ENCODE measurements around the gene CFAP57.
A peak's percentile ranks its signal among the peaks of the same experiment; 100 is the strongest.
"Not testable (repeated sequence)": the region's sequence is repeated elsewhere in the genome, so short reads cannot be mapped to it uniquely, and the experiment has no call there.

The CFAP57 gene

DNA sequence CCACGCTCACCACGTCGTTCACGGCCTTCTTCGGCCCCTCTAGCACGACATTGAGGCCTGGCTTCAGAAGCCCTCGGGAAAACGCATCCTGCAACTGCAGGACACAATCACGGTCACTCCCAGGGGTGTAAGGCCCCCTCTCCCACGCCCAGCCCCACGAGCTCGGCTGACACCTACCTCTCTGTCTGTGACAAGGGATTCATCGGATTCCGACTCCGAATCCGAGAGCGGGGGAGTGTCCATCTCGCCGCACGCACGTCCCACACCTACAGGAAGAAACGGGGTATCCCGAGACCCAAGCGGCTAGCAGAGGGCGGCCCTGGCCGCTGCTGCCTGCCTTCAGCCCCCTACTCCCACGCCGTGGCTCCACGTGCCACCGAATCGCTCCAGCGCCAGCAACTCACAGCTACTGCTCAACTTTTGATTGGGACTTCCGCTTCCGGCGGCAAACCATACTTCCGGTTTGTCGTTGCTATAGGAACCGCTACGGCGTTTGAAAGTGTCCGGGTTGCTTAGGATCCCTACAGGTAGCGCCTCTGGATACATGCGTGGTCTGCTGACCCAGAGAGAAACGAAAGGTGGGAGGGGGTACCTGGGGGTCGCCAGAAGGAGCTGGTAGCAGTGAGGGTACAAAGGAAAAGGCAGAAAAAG lies at the start of gene CFAP57, which contains the start of gene EBNA1BP2:
Gene CFAP57, plus strand, starts transcription at position 455 of the 651 bp plus-strand sequence. CDS start 424 bp downstream, outside the sequence.
Gene EBNA1BP2, minus strand, starts transcription at position 415 of the 651 bp plus-strand sequence. Its CDS starts 172 bp downstream, at position 243.
- peak; percentile 87 for DNase-seq

DNA sequence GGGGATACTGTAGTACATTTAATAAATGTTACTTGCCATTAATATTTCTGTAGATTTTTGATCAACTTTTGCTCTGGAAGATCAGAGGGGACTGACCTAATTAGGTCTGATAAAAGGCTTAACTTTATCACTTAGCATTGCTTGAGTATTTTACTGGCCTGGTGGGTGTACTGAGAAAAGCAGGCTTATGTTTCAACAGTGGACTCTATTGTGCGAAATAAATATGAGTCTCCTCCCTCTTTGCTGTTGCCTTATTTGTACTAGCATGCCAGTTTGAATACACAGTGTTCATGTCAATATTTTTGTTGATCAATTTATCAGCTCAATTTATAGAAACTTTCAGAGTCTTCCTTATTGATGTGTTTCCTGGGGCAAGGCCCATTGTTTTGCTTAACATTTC lies 49.1 kb upstream of the CFAP57 start:
- no peak for DNase-seq

DNA sequence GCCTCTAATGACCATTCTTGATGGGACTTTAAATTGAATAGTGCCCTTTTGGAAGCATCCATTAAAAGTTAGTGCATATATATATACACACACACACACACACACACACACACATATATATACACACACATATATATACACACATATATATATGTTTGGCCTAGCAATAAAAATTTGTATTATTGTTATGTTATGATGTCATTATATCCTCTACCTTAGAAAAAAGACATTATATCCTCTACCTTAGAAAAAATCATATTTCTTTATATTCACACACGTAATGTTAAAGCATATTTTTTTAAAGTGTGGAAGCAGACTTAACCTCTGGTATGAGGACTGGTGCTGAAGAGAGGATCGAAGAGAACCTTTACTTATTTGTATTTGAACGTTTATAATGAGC lies 43.3 kb upstream of the CFAP57 start:
- DNase-seq = no peak

DNA sequence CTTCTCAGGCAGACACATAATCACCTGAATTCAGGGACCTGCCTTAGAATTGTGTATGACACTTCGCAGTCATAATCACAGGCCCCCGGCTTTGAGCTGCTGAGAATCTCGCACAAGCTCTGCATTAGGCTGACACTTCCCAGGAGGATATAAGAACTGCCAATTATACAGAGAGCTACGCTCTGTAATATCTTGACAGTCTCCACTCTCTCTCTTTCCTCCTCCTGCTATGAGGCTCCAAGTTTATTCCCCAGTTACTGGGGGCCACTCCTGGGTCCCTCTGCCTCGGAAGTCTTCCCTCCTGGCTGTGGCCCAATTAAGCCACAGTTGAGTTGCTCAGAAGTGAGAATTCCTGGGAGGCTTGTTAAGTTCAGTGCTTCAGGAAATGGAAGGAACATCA lies 42.7 kb upstream of the CFAP57 start:
- DNase-seq = no peak

DNA sequence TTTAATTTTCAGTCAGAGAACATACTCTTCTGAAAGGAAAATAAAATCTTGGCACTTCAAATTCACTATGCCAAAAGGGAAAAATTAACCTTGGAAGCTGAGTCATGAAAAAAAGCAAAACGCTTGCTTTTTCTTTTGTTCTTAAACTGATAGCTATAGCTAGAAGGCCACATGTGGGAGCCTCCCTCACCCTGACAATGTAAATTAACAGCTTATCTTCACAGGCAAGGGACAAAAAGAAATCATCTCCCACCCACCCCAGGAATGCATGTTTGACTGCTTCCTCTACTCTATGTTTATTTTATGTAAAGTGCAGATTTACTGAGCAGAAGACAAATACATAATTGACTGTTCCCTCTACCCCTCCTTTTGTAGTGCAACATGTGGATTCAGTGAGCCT lies 38.1 kb upstream of the CFAP57 start:
- no peak for DNase-seq

DNA sequence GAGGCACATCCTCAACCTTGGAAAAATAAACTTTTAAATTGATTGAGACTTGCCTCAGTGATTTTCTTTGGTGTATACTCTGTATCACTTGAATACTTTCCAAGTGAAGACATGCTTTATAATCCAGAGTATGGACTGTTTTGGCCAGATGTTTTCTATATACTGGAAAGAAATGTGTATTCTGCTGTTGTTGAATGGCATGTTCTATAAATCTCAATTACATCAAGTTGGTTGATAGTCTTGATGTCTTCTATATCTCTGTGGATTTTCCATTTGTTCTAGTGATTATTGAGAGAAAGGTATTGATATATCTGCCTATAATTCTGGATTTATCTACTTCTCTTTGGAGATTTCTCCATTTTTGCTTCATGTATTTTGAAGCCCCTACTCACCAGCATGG lies 37.5 kb upstream of the CFAP57 start:
- DNase-seq = no peak

DNA sequence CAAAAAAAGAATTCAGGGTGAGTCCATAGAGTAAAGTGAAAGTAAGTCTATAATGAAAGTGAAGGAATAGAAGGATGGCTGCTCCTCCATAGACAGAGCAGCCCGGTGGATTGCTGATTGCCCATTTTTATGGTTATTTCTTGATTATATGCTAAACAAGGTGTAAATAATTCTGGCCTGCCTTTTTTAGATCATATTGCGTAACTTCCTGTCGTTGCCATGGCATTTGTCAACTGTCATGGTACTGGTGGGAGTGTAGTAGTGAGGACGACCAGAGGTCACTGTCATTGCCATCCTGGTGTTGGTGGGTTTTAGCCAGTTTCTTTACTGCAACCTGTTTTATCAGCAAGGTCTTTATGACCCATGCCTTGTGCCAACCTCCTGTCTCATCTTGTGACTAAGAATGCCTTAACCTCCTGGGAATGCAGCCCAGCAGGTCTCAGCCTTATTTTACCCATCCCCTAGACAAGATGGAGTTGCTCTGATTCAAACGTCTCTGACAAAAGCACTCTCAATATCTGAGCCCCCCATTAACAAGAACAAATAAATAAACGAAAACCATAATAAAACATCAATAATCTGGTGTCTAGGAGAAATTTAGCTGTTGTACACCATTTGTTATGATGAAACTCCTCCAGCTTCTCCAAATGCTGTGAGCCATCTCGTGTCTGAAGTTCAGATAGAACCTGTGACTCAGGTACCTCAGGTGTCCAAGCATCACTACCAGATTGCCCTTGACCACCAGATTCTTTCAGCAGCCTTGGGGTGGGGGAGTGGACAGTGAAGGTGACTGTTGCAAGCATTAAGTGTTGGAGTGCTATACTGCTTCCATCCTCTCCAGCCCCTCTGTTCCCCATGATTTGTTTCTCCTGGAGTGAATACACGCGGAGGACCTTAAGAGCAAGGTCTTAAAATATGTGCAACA lies 36.0 kb upstream of the CFAP57 start:
- no peak for DNase-seq

DNA sequence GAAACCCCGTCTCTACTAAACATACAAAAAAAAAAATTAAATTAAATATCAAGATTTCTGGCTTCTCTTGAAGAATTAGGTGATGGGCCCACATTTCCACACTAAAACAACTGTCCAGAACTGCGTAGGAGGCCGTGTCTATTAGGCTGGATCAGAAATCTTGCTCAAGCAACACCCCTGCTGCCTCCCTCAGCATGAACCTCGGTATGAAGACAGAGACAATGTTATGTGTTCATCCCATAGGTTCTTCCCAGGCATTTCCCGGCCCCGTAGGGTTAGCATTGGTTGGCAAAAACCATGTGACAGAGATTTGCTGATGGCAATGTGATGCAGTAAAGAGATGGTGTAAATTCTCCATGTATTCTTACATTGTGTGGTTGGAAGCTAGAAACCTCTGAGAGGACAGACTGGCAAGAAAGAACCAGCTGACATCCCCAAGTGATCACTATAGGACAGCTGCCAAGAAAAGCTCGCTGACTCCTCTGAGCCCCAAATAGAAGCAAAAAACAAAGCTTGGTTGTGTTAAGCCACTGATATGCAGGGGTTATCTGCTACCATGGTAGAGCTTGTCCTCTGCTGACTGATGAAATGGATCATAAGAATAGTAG lies 34.6 kb upstream of the CFAP57 start:
- DNase-seq = no peak

DNA sequence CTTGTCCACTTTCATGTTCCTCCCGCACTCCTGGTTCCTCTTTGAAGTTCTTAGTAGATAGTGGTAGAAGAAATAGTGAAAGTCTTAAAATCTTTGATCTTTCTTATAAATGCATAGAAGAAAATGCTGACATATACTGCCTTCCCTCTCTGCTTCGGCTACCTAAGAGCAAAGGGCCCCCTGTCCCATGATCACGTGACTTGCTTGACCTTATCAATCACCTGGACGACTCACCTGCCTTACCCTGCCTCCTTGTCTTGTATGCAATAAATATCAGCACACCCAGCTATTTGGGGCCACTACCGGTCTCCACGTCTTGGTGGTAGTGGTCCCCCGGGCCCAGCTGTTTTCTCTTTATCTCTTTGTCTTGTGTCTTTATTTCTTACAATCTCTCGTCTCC lies 32.8 kb upstream of the CFAP57 start:
- not testable (repeated sequence) for DNase-seq

DNA sequence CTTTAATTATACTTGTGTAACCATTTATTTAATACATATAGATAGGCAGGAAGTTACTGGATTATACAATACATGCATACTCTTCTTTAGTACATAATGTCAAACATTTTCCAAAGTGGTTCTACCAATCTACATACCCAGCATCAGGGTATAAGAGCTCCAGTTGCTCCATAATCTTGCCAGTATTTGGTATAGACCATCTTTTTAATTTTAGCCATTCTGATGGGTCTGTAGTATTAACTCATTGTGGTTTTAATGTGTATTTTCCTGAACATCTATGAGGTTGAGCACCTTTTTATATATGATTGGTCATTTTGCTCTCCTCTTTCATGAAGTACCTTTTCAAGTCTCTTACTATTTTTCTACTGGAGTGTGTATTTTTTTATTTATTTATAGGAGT lies 32.1 kb upstream of the CFAP57 start:
- no peak for DNase-seq

DNA sequence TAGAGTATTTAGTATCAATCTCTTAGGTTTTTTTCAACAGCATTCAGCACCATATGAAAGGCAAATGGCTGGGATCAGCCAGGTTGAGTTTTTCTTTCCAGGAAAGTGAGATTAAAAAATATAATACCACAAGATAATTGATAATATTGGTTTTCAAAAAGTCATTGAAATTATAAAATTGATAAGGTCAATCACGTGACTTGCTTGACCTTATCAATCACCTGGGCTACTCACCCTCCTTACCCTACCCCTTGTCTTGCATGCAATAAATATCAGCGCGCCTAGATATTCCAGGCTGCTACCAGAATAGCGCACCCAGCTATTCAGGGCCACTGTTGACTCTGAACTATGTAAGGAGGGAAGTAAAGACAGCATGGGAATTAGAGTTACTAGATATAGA lies 31.5 kb upstream of the CFAP57 start:
- DNase-seq = no peak

DNA sequence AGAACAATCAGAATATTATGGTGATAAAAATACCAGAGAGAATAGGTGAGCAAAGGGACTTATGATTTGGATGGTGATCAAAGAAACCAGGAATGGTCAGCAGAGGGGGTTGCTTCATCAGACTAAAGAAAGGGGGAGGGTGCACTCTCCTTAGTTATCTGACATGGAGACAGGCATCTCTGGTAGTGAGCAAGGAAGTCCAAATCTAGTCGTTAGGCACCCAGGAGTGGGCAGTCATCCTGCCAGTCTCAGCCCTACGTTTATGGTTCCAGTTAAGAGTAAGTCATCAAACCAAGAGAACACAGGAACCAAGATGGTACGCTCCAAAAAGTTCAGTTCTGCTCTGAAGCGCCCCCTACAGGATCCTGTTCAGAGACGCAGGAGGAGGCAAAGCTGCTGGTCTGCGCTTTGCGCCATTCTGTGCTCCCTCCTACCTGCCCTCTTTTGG lies 28.7 kb upstream of the CFAP57 start:
- no peak for DNase-seq

DNA sequence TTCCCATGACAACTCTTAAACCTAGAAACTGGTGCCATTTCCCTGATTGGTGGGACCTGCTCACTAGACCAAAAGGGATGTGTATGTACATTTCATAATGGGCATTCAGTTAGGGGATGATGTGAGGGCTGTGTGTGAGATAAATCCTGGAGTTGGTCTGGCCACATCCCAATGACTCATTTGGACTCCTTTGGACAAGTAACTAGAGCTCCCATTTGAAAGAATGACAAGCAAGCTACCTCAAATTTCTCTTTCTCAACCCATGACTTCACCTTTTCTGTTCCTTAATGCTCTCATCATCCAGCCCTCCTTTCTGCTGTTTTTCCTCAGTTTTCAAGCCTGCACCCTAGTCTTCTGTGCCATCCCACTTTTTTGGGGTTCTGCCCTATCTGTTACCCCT lies 27.9 kb upstream of the CFAP57 start:
- DNase-seq = no peak

DNA sequence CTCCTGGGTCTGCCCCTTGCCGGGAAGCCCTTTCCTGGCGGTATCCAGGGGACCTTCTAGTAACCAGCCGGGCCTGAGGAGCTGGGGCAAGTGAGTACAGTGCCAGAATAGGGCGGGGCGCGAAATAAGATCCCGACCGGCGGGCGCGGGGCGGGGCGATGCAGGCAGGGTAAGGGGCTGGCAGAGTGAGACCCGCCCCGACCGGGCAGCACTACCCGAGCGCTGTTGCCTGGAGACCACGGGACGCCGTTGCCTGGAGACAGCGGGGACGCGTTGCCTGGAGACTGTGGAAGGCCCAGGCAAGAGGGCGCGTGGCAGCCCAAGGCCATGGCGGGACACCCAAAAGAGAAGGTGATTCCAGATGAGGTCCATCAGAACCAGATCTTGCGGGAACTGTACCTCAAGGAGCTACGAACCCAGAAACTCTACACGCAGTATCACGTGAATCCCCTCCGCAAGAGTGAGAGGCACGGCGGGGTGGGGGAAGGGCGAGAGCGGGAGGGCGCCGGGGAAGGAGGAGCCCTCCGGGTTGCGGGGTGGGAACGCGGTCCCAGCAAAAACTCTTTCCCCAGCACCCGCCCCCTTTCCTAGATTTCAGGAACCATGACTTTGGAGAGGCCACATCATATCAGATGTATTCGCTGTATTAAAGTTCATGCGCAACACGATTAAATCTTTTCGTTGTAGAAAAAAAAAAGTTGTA lies 24.4 kb upstream of the CFAP57 start:
- peak; percentile 34 for DNase-seq

DNA sequence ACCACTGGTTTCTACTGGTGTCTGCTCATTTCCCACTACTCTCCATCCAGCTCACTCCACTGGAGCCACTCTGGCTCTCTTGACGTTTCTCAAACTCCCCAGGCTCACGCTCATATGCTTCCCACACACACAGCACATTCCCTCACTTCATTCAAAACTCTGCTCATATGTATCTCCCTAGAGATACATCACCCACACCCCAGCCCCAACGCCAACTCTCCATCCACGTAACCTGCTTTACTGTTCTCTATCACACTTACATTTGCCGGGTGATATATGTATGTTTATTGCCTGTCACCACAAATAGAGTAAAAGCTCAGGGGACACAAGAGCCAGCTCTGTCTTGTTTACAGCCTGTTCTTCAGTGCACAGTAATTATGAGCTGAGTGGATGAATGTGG lies 22.2 kb upstream of the CFAP57 start:
- DNase-seq = no peak

DNA sequence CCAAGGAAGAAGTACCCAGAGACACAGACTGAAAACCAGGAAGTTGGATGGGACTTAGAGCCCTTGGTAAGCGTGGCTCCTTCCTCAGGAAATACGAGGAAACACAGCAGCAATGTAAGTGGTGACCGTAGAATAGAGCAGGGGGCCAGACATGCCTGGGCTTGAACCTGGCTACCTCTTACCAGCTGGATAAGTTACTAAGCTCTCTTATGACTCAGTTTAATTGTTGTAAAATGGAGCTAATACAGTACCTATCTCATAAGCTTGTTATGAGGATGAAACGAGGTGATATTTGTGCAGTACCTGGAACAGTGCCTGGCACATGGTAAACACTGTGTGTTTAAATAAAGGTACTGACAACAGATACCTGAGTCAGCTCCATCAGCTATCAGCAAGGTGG lies 19.3 kb upstream of the CFAP57 start:
- no peak for DNase-seq

DNA sequence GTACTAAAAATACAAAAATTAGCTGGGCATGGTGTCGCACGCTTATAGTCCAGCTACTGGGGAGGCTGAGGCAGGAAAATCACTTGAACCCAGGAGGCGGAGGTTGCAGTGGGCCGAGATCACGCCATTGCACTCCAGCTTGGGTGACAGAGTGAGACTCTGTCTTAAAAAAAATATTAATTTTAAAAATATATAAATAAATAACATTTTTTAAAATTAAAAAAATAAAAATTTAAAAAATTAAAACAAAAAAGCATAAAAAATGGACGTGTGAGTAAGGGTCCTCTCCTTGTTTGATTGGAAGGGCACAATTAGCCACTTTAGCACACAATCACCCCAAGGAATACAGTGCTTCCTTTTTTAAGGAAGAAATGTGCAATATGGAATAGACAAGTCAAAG lies 18.7 kb upstream of the CFAP57 start:
- no peak for DNase-seq

DNA sequence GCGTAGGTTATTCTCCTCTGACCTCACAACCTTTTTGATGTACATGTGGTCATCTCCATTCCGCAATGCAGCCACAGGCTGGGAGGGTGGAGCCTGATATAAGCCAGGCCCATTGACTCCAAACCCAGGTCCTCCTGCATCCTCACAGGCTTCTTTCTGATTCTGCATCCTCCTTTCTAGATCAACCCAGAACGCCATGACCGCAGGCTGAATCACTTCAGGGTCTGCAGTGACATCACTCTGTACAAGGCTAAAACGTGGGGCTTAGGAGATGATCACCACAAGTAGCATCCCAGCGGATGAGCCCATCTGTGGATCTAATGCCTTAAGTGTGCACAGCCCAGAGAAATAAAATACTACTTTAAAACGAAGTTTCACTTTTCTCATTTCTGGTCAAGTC lies 16.1 kb upstream of the CFAP57 start:
- DNase-seq = no peak

DNA sequence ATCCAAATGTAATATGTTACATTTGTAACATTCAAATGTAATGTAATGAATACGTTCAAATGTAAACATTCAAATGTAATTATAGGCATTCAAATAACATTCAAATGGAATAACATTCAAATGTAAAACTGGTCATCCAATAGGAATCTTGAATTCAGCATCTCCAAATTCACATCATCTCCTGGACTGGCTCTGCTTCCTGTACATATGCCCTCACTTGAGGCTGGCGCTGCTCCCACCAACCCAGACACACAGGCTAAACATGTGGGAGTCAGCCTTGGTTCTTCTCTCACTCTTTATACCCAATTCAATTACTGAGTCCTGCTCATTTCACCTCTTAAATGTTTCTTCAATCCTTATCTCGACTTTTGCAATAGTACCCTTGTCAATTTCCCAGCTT lies 7.0 kb upstream of the CFAP57 start:
- DNase-seq = no peak

DNA sequence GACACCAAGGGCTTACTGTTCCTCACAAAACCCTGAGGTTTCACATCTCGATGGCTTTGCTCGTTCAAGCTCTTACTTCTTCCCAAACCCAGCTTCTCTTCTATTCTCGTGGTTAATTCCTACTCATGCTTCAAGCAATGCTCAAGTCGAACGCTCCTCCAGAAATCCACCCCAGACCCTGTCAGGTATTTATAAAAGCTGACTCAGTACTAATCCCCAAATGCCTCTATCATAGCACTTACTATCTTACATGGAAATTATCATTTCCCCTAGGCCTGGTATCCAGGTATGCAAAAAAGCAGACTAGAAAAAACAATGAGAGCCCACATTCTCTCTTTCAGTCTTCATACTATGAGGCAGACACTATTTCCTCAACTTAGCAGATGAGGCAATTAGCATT lies 6.4 kb upstream of the CFAP57 start:
- DNase-seq = no peak

DNA sequence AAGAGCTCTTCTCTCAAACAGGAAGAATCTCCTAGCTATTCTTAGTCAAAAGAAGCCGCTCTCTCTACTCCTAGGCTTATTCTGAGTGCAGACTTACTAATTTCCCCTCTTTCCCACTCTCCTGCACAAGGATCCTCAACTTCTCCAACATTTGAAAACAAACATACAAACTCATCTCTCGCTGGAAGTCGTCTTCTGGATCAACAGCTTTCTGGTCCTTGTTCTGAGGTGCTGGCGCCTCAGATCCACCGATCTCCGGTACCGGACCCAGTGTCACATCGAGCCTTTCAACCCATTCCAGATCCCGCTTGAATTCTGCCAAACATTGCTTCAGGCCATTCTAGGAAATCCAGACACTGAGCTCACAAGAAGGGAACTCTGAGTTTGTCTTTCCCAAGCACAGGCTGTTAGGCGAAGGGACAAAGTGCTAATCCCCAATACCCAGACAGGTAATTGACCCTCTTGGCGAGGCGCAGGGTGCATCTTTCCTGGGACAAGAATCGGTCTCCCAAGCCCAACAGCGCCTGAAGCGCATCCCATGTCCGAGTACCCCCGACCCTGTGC lies 736 bp upstream of the CFAP57 start:
- no peak for DNase-seq

DNA sequence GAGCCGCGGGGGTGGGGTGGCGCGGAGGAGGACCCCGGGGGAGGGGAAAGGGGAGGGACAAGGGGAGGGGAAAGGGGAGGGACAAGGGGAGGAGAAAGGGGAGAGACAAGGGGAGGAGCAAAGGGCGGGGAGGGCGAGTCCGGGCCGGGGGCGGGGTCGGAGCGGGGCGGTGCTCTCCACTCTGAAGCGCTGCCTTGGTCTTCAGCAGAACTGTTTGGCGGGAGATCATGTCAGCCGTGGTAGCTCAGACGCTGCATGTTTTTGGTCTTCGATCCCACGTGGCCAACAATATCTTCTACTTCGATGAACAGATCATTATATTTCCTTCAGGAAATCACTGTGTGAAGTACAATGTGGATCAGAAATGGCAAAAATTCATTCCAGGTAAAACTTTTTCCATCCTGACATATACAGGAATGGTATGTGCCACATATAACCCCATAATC lies 420 bp downstream of the CFAP57 start:
- DNase-seq = peak; percentile 87

DNA sequence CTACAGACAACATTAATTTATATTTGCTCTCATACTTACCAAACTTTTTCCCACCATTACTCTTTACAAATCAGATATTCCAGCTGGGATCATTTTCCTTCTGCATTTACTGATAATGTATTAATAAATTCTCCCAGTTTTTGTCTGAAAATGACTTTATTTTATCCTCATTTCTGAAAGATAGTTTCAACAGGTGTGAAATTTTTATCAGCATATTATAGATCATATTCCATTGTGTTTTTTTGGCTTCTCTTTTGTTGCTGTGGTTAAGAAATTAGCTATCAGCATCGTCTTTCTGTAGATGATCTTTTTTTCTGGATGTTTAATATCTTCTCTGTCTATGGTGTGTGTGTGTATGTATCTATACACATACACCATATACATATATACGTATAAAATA lies 2.7 kb downstream of the CFAP57 start:
- DNase-seq = no peak

Measured in stimulated activated CD4-positive, alpha-beta T cell treated with anti-CD3 and anti-CD28 coated beads, Interleukin-4, amount 100 ng/mL, for 1 hour (primary cell).